Kasumi-1 (cell line): ENCODE measurements around the gene ADAMTS12.
A peak's percentile ranks its signal among the peaks of the same experiment; 100 is the strongest.

Experiments used
- DNase-seq, 2 experiments: peaks; one replicate each; lab custom pipeline; 2025; lab: John Stamatoyannopoulos, UW

ADAMTS12 gene

DNA sequence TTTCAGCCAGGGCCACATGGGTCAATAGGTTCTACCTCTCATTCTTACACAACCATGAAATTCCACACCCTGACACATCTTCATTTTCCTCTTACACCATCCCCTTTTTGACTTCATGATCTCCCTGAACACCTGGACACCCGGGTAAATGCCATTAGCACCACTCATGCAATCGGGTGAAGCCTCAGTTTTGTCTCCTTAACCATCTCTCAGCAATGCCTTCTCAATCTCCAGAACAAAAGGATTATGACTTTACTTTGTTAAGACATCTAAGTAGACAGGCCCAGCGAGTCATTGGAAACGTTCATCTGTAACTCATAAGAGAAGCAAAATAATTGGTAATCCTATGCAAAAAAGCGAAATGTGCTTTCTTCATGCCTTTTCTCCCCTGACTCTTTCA, 49.9 kb downstream of the ADAMTS12 start:
- no peak for DNase-seq

DNA sequence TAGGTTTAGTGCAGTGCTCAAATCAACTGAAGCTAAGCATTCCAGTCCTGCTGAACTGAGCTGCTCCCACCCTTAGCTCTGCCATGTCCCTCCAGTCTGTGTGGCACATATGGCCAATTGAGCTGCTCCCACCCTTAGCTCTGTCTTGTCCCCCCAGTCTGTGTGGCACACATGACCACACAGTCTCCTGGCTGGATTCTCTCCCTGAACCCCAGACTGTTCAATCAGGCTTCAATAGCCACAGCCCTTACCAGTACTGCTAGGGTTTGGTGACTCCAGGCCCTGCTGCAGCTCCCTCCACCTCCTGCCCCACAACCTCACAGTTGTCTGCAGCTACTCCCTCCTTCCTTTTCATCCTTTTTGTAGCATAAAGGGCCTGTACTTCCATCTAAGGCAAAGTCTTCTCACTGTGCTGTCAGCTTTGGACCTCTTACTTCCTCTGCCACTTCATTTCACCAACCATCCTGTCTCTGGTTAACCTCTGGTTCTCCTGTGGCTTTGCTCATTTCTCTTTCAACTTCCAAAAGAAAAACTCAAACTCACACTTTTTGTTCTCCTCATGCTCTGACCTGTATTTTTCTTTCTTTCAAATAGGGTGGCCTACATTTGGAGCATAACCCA, 50.8 kb downstream of the ADAMTS12 start:
- peak; percentile 7 to 38 for DNase-seq

DNA sequence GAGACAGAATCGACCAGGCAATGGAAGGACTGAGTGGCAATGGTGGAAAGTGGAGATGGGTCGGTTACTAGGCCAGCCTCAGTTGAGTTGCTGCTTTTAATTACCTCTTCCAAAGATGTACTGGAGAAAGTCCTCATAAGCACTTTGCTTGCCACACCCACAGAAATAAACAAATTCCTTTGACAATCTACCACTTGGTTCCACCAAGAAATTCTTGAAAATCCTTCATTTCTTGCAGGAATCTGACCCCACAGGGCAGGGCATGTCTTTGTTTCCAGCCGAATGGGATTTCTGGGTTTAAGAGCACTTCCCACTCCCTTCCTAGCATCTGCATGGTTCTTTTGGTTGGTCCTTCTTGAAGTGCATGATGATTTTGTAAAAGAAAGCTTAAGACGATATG, 54.5 kb downstream of the ADAMTS12 start:
- DNase-seq, result no peak

DNA sequence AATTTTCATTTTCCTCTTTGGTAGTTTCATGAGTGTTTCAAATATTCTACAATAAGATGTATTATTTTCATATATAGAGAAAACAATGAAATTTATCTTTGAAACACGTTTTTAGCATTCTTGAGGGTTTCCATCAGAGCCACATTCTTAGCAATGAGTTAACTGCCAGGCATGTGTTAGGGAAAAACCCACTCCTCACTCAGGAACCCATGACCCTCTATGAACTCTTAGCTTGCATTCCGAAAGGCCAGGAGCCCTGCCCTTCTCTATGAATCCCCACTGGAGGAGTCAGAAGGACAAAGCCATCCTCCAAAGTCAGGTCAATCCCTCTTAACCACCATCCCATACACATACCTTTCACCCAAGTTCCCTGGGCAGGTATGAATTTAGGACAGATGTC, 57.5 kb downstream of the ADAMTS12 start:
- DNase-seq, result no peak

DNA sequence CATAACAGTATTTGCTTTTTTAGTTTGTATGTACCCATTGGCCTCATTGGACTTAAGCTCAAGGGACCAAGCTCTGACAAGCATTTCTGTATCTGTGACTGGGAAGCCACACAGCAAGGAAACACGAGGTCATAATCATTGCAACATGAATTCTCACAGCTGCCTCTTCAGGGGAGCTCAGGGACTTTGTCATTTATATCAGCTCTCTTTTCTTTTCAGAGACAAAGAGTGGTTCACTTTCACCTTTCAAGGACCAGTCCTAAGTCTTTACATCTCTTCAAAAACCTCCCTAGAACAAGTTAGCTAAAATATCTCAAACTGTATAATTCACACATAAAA, 58.6 kb downstream of the ADAMTS12 start:
- DNase-seq, result no peak

DNA sequence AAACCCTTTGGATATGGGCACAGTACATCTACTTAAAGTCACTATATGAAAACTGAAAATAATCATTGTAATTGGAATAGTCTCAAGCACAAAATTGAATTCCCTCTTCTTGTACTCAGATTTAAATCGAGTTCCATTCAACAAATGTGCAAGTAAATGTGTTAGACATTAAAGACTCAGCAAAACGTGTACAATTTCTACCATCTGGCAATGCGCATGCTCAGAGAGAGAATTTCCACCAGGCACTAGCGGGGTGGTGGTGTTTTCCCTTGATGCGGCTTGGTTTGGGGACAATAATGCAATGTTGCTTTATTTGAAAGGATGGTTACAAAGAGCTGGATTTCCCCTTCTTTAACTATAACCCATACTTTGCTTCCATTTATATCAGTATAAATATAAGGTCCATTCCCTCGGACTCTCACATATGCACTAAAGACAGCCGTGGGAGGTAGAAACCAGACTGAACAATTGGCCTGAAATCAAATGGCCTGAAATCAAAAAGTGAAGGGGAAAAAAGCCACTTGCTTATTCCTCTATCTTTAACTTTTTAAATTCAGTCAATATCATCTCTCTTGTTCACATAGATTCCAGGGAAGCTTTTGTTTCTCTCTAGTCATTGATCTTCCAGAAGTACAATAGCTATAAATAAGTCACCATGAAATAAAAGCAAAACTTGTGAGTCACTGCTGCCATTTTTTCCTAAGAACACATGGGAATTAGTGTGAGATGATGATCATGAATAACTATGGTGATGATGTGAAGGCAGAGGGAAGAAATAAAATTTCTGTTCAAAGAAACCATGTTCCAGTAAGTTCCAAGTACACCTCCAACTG, 59.2 kb downstream of the ADAMTS12 start:
- no peak for DNase-seq

DNA sequence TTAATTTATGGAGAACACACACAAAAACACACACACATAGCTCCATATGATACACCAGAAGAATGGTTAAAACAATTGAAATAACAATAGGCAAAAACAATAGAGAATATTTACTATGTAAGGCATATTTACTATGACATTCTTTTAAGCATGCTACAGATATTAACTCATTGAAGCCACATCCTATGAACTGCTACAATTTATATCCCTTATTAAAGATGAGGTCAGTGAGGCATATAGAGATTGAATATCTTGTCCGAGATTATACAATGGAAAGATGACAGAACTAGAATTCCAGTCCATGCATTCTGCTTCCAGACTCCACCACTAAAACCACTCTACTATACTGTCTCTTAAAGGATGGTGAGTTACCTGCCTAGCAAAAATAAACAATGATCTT, 60.7 kb downstream of the ADAMTS12 start:
- DNase-seq, result no peak

DNA sequence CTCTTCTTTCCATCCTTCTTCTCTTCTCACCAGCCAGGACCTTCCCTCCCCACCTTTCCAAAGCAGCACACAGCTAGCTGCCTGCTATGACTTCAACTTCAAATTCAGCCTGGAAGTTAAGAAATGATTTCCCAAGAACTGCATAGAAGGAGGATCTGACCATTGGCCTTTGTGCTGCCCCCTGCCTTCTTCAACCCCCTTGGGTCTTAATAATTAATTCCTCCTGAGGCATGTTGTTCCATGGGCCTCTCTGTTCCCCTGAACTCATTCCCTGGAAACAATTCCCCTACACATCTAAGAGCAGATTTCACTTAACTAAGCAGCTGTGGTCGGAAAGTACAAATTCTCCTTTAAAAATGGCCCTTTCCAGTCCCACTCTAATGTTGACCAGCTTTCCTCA, 62.4 kb downstream of the ADAMTS12 start:
- DNase-seq, result no peak

DNA sequence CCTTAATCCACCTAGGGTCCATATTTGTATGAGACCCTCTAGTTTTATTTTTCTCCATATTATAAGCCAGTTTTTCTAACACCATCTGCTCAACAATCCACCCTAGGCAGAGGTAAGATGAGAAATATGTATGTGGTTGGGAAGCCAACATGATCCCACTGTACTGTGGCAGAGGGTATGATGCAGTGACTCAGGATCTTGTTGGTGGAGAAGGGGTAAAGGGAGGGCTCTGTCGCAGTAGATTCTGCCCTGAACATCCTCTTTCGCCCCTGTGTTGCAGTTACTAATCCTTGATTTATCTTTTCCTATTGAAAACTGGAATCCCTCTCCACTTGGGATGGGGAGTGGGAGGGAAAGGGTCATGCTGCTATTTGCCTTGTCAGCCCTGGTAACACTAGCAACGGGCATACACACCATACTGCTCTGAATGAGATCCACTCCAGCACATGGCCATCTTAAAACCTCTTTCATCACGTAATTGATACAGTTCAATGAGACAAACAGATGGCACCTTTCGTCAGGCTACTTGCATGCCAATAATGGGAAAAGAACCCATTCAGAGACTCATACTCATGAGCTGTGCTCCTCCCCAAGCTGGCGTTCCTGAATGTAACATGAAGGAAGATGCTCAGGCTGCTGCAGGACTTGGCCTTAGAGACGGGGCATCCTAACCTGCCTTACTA, 63.0 kb downstream of the ADAMTS12 start:
- no peak for DNase-seq

DNA sequence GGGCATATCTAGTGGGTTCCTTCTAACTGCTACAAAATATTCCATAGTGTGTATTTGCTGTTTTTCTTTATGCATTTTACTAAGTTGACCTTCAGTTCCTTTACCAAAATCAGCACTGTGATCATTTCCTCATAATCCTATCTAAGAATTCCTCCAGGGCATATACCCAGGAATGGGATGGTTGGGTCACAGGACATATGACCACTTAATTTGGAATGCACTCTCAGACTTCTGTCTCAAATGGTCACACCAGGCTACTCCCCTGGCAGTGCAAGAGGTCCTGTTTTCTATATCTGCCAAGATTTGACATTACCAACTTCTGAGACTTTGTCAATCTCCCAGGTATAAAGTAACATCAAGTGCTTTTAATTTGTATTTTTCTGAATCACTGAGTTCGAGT, 63.9 kb downstream of the ADAMTS12 start:
- no peak for DNase-seq

DNA sequence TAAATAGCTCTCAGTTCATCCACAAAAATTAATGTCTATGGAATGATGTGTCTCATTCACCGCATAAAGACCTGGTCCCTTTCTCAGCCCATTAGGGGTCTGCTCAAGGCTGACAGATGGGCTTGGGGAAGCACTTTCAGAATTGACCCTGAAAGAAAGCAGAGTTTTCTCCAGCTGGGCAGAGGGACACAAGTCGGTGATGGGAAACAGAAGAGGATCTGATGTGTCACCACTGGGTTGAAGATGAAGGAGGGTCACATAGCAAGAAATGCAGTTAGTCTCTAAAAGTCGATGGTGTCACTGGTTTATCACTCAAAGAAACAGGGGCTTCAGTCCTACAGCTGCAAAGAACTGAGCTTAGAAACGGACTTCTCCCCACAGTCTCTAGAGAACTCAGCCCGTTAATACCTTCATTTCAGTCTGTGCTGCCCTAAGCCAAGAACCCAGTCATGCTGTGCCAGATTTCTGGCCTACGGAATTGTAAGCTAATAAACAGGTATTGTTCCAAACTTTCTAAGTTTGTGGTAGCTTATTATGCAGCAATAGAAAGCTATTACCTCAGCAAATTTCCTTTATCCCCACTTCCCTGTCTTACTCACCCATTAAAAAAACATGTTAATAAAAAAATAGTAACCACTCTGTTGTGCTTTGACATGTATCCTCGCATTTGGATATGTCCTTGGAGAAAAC, 64.6 kb downstream of the ADAMTS12 start:
- no peak for DNase-seq

DNA sequence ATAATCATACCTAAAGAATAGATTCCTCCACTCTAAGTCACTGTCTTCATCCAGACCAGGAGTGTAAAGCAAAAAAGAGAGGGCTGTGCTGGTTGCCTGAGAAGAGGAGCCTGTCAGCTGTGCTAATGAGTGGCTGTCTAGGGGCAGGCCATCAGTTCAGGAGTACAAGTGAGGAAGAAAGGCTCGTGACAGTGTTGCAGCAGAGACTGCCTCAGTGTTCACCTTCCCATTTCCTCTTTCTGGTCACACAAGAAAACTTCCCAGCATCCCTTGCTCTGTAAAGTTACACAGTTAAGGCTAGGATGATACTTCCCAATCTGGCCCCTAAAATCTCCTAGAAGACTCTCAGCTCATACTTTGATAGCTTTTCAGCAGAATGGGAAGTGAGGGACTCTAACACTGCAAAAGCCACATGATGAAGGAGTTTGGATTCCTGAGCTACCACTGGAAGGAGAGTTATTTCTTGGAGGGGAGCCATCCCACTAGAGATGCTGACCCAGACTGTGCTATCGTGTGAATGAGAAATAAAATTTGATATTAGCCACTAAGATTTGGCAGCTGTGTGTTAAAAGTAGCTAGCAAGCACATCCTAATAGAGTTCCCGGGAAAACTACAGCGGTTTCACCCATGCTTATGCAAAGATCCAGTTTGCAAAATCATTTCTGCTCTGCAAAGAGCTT, 67.1 kb downstream of the ADAMTS12 start:
- peak; percentile 24 to 37 for DNase-seq

DNA sequence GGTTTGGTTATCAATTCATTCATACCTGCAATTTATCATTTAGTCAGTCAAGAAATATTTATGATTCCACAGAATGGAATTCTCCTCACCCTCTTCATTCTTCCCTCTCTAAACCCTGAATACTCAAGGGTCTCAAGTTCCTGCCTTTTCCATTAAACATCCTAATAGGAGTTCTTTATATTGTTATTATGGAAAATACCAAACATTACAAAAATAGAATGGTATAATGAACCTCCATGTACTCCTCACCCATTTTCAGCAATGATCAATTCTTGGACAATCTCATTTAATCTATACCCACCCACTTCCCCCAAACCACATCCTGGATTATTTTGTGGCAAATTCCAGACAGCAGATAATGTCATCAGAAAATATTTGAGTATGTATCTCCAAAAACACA, 74.5 kb downstream of the ADAMTS12 start:
- DNase-seq, result no peak

DNA sequence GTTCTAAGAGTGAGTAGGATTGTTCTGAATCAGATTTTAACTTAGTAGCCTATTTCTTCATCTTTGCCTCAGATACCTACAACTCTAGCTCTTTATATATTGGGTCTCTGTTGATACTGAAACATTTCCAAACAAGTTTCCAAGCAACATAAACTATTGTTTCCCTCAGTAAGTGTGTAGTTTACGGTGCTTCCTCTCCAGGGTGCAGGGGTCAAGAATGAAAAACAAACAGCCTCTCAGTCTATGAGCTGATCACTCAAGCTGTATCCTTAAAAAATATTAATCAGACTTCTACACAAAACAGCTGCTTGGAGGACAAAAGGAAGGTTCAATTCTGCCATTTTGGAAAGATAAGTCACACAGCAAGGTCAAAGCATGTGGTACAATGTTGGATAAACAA, 75.0 kb downstream of the ADAMTS12 start:
- no peak for DNase-seq

DNA sequence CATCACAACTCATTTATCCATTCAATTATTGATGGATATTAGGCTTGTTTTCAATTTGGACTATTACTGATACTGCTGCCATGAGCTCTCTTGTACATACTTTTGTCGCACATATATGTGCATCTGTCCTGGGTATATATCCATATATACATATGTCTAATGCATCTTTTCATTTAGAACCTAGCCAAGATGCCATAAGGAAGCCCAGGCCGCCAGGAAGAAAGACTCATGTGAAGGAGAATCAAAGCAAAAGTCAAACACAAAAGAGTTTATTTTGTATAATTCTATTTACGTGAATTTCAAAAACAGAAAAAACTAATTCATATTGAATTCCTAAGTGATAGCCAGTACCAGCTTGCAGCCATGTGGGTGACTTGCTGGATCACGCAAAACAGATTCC, 79.0 kb downstream of the ADAMTS12 start:
- no peak for DNase-seq

DNA sequence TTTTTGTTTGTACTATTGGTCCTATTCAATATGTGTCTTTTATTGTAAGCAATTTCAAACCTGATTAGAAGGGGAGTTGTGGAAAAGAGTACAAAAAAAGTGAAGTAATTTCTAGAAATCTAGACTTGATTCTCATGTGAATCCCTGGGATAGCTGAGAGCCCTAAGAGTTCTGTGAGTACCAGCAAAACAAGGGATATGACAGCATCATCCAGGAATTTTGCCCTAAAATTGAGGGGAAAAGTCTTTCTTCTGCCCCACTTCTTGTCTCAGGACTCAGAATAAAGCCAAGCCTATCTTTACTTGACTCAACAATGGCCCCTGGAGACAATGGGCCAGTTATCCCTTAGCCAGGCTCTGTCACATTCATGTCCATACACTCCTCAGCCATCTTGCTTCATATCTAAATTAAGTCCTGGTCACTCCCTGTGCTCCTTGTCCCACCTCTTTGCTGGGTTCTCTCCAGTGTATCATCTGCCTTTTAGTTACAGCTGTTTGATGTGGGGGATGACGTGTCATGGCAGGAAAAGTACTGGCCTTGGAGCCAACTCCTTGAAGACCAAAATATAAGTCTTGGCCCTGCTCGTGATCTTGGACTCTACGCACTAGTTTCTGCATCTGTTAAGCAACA, 81.2 kb downstream of the ADAMTS12 start:
- DNase-seq, result no peak

DNA sequence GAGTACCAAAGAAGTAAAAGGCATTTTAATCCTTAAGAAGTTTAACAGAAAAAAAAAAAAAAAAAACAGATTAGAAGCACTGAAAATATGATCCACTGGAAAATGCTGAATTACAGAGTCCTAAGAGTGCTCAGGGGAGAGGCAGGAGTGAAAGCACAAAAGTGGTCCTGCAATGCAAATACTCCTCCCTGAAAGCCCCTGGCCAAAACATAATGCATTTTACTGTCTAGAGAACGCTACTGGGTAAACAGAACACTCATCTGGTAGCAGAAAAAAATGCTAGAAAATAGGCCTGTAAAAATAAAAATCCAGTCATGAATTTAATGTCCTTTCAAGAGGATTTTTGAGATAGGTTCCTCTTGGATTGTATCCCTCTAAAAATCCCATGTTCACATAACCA, 81.9 kb downstream of the ADAMTS12 start:
- no peak for DNase-seq

DNA sequence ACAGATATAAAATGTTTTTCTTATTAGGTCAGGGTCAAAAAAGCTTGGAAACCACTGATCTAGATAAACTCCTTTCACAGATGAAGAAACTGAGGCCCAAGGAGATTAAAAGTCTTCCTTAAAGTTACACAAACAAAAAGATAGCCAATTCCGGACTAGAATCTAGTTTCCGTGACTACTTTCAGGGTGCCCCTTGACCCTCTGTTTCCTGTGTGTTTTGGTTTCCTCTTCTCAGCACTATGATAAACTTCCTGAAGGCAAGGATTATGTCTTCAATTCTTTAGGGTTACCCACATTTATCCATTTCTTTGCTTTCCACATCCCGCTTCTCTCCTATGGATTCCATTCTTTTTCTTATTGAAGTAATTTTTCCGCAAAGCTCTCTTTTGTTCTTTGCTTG, 83.1 kb downstream of the ADAMTS12 start:
- DNase-seq, result no peak

DNA sequence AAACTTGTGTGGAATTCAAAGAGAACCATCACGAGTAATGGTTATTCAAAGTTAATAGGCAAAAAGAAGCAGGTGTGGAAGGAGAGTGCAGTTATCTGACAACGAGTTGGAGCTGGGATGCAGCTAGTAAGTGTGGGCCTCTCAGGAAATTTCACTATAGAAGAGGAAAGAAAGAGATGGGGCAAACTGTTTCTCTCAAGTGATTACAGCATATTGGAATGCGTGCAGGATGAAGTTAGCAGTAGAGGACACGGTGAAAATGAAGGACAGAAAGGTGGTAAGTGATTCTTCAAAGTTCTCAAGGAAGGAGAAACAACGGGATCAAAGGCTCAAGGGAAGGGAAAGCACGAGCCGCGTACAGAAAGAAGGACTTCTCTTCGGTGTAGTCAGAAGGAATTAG, 84.0 kb downstream of the ADAMTS12 start:
- DNase-seq, result no peak

DNA sequence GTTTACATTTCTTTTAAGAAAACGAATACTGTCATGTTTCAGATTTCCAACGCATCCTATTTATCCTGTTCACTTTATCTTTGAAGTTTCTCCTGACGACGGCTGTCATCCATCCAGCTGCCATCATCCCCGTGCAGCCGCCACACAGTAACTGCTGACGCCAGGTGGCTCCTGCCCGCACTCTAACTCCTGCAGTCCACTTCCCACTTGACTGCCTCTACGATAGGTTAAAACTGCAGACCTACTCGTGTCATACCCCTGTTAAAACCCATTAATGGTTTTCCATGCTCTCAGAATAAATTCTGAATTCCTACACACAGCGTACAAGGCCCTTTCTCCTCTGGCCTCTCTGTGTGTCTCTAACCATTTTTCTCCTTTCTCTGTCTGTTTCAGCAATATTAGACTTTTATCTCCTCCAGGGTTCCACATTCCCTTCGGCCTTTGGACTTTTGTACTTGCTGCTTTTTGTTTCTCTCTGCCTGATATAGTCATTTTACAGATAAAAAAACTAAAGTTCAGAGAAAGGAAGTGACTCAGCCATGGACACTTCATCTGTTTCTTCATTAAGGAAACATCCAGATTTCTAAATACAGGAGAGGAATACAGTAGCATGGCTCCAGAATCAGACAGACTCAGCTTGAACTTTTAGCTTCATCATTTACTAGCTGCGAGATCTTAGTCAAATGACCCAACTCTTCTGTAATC, 84.9 kb downstream of the ADAMTS12 start:
- DNase-seq, result no peak

DNA sequence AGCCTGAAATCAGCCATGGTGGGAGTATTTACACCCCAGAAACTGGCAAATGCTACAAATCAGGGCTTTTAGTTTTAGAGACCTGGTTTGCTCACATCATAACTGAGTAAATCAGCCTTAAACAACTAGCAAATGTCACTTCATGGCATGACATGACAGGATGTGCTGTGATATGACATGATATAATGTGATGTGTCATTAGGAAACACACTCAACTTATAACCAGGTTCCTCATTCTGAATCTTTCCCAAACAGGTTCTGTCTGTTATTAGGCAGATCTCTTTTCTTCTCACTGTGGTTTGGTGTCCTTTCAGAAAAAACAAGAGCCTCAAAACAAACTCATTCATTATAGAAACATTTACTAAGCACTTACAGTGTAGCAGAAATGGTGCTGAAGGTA, 90.5 kb downstream of the ADAMTS12 start:
- no peak for DNase-seq
